Panc1 (cell line): ENCODE data around the gene ASCL2. TPM values are rescaled to one million over a fixed set of nuclear protein-coding genes. Genes with fewer than 3 reads are reported as not detected.

Experiments used
- ATAC-seq: fragments of 200-7000 bp; cut with Tn5 transposase; 2 replicates; pipeline ENCODE4 v1.9.1; 2020; ENCODE audit warnings: mild to moderate bottlenecking, moderate library complexity
- BruUV-seq: library from RNA; stranded (reverse); fragments of 400-500 nt; replicated peaks from 2 replicates; lab custom pipeline; 2021; lab: Mats Ljungman, UMichigan
- CTCF ChIA-PET: fragments of 300-600 bp; sonication (Branson Sonifier 250); formaldehyde crosslinking; loops from one replicate; lab custom pipeline; 2022; ENCODE audit warnings: antibody characterized with exemption; lab: Charles Lee
- POLR2A ChIA-PET: fragments of 300-600 bp; sonication (Branson Sonifier 250); formaldehyde crosslinking; loops from one replicate; lab custom pipeline; 2022; ENCODE audit warnings: antibody characterized with exemption; lab: Charles Lee
- DNase-seq: peaks from one replicate; pipeline ENCODE4 v3.0.0-alpha.2; 2010; ENCODE audit warnings: low read depth, low spot score
- H3K27ac ChIP-seq: 2 replicates; pipeline ENCODE4 v1.5.1; 2011; ENCODE audit warnings: mild to moderate bottlenecking, low read length, inconsistent platforms
- H3K27me3 ChIP-seq: fragments of 200-500 bp; sonication (Bioruptor generic); 2 replicates; pipeline ENCODE4 v1.6.0; 2014; ENCODE audit warnings: low read length, inconsistent platforms; ENCODE audit not compliant: control insufficient read depth, insufficient read depth
- H3K36me3 ChIP-seq: fragments of 200-500 bp; sonication (Bioruptor generic); 2 replicates; pipeline ENCODE4 v1.5.1; 2014; ENCODE audit warnings: inconsistent platforms, mild to moderate bottlenecking, low read length, moderate library complexity; ENCODE audit not compliant: control insufficient read depth, insufficient read depth
- H3K4me1 ChIP-seq: 2 replicates; pipeline ENCODE4 v1.5.1; 2011; ENCODE audit warnings: inconsistent platforms, mild to moderate bottlenecking, low read length, moderate library complexity; ENCODE audit not compliant: control insufficient read depth, insufficient read depth
- H3K4me3 ChIP-seq, 2 experiments: 2 replicates each; pipeline ENCODE4 v1.5.1; 2011 to 2012; ENCODE audit warnings: low read depth in 2 of 2, low read length in 2 of 2, mild to moderate bottlenecking in 2 of 2, inconsistent platforms in 1 of 2, moderate library complexity in 1 of 2
- H3K9me3 ChIP-seq: fragments of 200-500 bp; sonication (Bioruptor generic); 2 replicates; pipeline ENCODE4 v1.5.1; 2014; ENCODE audit warnings: low read depth, mild to moderate bottlenecking, inconsistent platforms, low read length, moderate library complexity; ENCODE audit not compliant: control insufficient read depth, insufficient read depth
- CTCF ChIP-seq: fragments of 450-650 bp; IDR thresholded peaks from 2 replicates; pipeline ENCODE4 v1.5.1; 2017; ENCODE audit warnings: mild to moderate bottlenecking
- POLR2AphosphoS5 ChIP-seq: IDR thresholded peaks from 2 replicates; pipeline ENCODE4 v1.6.1; 2012; ENCODE audit warnings: mild to moderate bottlenecking, low read depth, low read length, moderate library complexity
- REST ChIP-seq, 2 experiments: IDR thresholded peaks; 2 replicates each; pipeline ENCODE4 v1.6.1; 2011 to 2012; ENCODE audit warnings: low read depth in 2 of 2, control low read depth in 1 of 2, low read length in 1 of 2, mild to moderate bottlenecking in 1 of 2, moderate library complexity in 1 of 2; ENCODE audit not compliant: insufficient read depth in 1 of 2
- SIN3A ChIP-seq: IDR thresholded peaks from 2 replicates; pipeline ENCODE4 v1.6.1; 2012; ENCODE audit warnings: low read depth, mild to moderate bottlenecking, low read length, moderate library complexity, borderline replicate concordance; ENCODE audit not compliant: insufficient read depth
- TCF7L2 ChIP-seq: IDR thresholded peaks from 2 replicates; pipeline ENCODE4 v1.6.1; 2011; ENCODE audit warnings: mild to moderate bottlenecking, low read depth, low read length, inconsistent platforms
- in situ Hi-C: cut with HindIII; loops from 2 replicates; pipeline ENCODE4 v1.10.0; 2016; ENCODE audit warnings: low sequenced_read_pairs, low pct_unique_long_range_greater_than_20kb
- intact Hi-C: fragments of 100-400 bp; cut with micrococcal nuclease; formaldehyde crosslinking; loops from one replicate; pipeline ENCODE4 v1.10.0; 2022; ENCODE audit not compliant: unreplicated experiment
- total RNA-seq: library from RNA; stranded (reverse); gene quantifications from one replicate; pipeline ENCODE4 v1.2.1, GENCODE V29; 2021; ENCODE audit not compliant: unreplicated experiment

Gene ASCL2
- total RNA-seq, 1 experiment from 2014 or later, result not detected

GRCh38 chr11:2306877-2307500 is 36.6 kb upstream of the ASCL2 start:
- H3K9me3 ChIP-seq, result no peaks in the 10 kb centered on the region
- BruUV-seq, result no TSS peak
- CTCF ChIA-PET, result interaction anchor here (0.6 to 3.9 kb wide), 4 partner anchors 91 to 133 kb away, joined by 3 to 102 read pairs (median 6); no protein-coding TSS in a partner anchor
- no peak for DNase-seq
- no peak overlapping the region for H3K27ac ChIP-seq
- no peak for ATAC-seq
- POLR2A ChIA-PET, result interaction anchor here (0.8 kb wide), 1 partner anchor 1861 kb away, joined by 4 read pairs; no protein-coding TSS in a partner anchor
- no peak overlapping the region for H3K4me3 ChIP-seq
- intact Hi-C loops (no loop called here), in situ Hi-C loops (no loop called here)
- TF ChIP-seq POLR2AphosphoS5 (no peak), CTCF (no peak), SIN3A (no peak), TCF7L2 (no peak)
- H3K36me3 ChIP-seq, result no peaks in the 10 kb centered on the region
- peaks cover under 1% of the 10 kb centered on the region; the same call in 1 of the 2 replicates for H3K4me1 ChIP-seq
- no peaks in the 10 kb centered on the region for H3K27me3 ChIP-seq

- BruUV-seq, result no TSS peak
- no peak overlapping the region for H3K4me3 ChIP-seq
- H3K4me1 ChIP-seq, result no peaks in the 10 kb centered on the region
- POLR2A ChIA-PET, result interaction anchor here (0.8 kb wide), 1 partner anchor 1861 kb away, joined by 4 read pairs; no protein-coding TSS in a partner anchor
- intact Hi-C loops, result no loop called here
- H3K9me3 ChIP-seq, result no peaks in the 10 kb centered on the region
- H3K27me3 ChIP-seq, result no peaks in the 10 kb centered on the region
- no peak overlapping the region for H3K27ac ChIP-seq
- ATAC-seq, result no peak
- TF ChIP-seq POLR2AphosphoS5 (no peak), CTCF (no peak), TCF7L2 (no peak), REST (IDR thresholded peaks at IDR 0.05; ENCODE audit: insufficient read depth in 1 of 2, low read depth in 2 of 2, low read length in 1 of 2) (no peak), SIN3A (no peak)
- H3K36me3 ChIP-seq, result no peaks in the 10 kb centered on the region
- DNase-seq, result no peak
- in situ Hi-C loops, result no loop called here
- CTCF ChIA-PET, result interaction anchor here (0.6 to 3.9 kb wide), 5 partner anchors 91 to 547 kb away, joined by 3 to 102 read pairs (median 3); no protein-coding TSS in a partner anchor
Observed at GRCh38 chr11:2306452-2306823, 36.0 kb upstream of the ASCL2 start.
